LHCN-M2 (cell line): ENCODE data around the gene AFTPH. TPM values are rescaled to one million over a fixed set of nuclear protein-coding genes. Genes with fewer than 3 reads are reported as not detected.

ENCODE experiments used
- DNase-seq: peaks from one replicate; pipeline ENCODE4 v3.0.0-alpha.2; 2012; ENCODE audit warnings: low read depth
- total RNA-seq: library from RNA; depleted of rRNA; stranded (reverse); fragments of >200 nt; gene quantifications from 2 replicates; pipeline ENCODE4 v1.2.3, GENCODE V29; 2014

Gene AFTPH
- total RNA-seq, 1 experiment from 2014 or later: 16.1 TPM

DNA sequence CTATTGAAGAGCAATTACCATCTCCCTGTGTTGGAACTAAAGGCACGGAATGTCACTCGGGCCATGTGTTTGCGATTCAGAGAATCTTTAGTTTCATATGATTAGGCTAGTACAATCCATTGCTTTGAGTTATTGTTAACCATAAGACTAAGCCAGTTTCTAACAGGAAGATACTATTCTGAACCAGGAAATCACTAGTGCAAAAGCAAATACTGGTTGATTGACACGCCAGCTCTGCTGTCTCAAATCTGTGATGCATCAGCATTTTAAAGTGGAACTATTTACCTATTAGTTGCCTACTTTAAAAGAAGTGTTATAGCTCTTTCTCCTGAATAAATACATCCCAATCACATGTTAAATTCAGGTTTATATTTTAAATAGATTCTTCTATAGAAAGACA lies 61.9 kb downstream of the AFTPH start:
- DNase-seq: no peak

DNA sequence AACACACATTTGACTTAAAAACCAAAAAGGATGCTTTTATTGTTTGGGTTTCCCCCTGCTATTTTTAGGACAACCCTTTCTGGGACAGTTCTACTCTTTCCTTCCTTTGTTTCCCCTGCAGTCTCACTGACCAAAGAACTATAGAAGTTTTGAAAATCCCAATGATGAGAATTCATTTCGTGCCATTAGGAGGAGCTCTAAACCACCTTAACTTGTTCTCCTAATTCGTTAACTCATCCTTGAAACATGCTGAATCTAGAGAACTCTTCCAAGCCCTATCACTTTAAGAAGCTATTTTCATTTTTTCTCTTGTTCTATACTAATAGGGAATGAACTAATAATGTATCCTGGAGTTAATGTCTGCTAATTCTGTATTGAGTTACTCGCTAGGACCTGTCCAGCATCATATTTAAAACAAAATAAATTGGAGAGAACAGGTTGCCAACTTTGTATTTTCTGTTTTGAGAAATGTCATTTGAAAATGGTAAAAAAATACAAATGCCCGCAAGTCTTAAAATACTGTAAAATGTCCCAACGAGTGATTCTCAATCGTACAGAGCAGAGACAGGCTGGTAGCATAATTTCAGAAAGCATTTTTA lies 62.9 kb downstream of the AFTPH start:
- peak; percentile 51 for DNase-seq

DNA sequence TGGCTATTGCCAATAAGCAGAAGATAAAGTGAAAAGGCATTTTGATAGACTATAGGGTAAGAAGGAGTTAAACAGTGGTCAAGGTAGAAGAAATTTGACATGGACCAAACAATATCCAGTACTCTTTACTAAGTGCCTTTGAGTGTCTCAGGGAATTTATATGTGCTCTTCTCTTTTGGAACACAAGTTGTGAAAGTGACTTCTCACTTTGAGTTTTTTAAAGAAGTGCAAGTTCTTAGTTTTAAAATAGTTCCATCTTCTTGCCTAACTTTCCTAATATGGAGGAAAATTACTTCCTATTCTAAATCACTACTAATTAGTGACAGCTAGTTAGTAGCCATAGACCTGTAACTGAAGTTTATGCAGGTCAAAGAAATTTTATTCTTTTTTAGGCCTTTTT lies 63.4 kb downstream of the AFTPH start:
- DNase-seq: no peak

DNA sequence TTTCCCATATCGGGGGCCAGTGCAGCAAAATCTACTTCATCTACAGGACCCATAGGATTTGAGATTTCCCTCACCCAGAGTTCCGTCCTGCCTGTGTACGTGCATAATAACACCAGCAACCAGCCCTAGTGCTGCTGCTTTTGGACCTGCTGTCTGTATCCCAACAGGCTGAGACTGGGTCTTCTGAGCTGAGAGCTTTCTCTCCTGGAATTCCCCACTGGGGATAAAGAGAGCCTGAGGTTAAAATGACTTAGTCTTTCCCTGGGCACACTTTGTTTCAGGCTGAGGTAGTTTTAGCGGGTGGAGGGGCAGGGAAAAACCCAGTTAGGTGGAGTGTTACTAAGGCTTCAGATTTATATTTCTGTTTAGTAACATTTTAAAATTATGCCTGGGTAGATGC lies 67.1 kb downstream of the AFTPH start:
- DNase-seq: no peak

DNA sequence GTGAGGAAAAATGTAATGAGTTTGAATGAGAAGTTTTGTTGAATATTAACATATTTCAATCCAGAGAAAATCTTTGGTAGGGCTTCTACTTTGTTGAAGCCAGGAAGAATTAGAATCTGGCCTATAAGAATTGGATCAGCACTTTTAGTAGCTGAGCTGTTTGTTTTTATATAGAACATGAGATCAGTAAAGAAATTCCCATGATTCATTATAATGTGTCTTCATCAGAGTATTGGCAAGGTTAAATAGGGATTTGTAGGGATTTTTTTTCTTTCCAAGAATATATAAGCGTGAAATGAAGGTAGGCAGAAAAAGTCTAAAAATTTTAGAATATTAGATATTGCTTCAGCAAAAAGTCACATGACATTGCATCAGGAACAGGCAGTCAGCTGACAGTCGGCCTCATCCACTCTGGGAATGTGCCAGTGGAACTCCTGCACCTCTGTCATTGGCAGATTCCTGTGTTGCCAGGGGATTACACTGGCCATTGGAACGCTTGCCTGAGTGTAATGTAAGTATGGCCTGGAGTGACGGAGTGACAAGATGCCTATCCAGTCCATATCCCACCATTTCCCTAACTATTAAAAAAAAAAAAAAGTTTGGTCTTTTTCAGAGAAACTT lies 69.0 kb downstream of the AFTPH start:
- DNase-seq: no peak

DNA sequence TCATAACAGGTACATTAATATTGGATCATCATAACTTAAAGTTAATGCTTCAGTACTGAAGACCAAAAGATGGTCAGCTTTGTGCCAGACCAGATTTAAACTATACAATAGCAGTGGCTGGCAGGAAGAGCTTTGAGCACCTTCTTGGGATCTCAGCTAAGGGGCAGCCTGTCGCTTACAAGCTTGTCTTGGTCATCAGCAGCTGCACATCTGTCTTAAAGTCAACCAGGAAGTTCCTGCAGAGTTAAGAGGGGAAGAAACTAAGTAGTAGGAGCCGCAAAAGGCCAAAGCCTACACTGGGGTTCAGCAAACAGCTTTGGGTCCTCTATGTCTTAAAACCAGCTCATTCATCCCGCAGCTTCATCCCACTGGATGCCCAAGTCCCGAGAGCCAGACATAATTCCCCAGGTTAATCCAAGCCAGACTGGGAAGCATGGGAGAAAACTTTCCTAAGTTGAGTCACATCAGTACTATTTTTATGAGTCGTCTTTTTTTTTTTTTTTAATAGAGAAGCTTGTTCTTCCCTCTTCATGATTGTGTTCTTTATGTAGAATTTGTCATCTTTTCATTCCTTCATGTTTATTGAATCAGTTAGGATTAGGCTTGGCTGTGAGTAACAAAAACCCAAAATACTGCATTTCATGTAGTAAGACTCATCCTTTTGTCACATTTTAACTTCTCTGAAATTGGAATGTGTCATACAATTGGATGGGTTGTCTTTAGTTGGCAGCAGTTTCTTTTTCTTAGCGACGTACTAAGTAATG lies 70.3 kb downstream of the AFTPH start:
- peak; percentile 66 for DNase-seq

DNA sequence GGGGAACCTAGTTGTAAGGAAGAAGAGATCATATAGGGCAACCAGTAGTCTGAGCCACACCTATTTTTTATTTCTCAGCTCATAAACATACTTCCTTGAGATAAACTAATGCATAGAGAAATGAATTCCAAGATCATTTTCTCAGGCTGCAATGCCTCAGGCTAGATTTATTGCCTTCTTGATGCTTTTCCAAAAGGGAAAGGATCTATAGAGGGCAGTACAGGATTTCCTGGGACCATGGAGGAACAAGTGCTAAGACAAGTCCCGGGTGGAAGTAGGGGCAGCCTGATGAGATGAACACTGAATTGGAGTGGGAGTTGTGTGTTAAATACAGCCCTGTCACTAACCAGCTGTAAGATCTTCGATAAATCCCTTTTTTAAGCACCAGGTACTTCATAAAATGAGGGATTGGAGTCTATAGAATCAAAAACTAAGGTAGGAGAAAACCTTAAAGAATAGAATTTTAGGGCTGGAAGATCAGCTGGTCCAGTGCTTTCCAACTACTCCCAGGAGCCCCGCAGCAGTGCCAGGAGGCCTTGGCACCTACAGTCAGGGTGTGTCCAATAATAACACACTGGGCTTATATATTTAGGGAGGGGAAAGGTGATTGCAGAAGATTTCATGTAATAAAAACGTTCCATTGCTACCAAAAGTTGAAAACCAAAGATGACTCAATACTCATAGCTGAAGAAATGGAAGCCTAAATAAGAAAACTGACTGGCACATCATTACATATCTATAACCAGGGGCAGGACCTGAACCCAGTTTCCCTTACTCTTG lies 71.5 kb downstream of the AFTPH start:
- peak; percentile 21 for DNase-seq

DNA sequence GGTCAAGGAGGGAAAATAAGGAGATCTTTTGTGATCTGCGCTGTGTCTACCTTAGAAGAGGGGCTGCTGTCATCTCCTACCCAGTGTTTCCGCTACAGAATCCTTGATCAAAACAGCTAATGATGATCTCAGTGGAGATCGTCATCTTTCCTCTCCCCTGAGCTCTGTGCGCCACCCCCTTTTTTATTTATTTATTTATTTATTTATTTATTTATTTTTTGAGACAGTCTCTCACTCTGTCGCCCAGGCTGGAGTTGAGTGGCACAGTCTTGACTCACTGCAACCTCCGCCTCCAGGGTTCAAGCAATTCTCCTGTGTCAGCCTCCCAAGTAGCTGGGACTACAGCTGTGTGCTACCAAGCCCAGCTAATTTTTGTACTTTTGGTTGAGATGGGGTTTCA lies 74.1 kb downstream of the AFTPH start:
- DNase-seq: no peak

DNA sequence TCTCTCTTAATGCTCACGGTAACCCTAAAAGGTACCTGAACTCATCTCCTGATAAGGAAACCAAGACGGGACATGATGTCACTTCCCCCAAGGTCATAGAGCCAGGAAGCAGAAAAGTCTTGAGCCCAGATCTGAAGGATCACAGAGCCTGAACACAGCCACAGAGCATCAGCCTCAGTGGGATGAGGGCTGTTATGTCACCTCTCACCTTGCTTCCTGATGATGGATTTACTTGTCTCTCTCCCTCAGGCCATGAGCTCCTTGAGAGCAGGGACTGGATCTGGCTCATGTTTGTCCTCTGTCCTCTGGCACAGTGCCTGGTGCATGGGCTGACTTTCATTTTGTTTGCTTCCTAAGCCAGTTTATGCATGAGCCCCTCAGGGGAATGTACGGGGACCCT lies 75.3 kb downstream of the AFTPH start:
- DNase-seq: no peak

DNA sequence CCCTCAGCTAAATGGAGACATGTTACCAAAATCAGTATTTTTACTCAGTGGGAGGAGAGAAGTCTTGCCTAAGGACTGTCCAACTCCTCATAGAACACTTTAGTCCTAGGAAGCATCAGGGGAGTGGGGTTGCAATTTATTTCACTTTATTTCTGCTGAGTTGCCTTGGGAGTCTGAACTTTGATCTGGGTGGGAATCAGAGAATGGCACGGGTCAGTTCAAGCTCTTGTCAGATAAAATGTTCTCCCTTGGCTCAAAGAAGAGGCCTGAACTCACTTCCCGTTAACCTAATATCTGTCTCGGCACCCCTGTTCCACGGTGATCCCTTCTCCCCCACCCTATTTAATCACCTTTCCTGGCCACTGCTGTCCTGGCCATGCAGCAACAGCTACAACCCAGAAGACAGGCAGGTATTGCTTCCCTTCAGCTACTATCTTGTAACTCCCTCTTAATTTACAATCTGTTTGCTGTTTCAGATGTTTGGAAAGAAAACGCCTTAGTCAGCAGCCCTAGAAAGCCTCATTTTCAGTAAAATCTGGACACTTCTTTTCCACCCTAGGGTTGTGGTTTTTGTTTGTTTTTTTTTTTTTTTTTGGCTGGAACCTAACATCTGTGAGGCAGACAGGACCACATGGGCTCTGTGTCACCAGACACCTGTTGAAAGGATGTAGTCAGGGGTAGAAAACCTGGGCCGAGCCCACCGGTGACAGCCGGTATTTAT lies 77.1 kb downstream of the AFTPH start:
- no peak for DNase-seq

DNA sequence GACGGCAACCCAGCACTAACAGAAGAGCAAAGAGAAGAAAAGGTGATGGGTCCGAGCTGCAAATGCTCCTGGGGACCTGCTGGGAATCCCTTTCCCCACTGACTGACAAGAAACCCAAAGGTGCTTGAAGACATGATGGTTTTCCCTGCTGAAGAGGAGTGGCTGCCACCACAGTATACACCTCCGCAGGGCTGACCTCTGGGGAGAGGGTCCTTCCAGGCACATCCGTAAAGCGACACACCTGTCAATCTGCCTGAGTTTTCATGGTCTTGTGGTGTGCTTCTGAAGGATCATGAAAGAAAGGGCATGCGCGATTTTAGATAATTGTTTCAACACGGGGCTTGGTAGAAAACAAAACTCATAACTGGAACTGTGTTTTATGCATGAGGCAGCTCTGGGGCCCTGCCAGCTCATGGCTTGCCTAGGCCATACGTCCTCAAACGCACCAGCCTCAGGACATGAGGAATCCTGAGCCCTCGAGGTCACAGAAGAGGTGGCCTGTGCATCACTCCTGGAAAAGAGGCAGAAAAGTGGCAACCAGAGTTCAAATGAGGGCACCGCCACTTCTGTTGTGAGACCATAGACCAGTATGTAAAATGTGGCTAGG lies 77.8 kb downstream of the AFTPH start:
- no peak for DNase-seq

DNA sequence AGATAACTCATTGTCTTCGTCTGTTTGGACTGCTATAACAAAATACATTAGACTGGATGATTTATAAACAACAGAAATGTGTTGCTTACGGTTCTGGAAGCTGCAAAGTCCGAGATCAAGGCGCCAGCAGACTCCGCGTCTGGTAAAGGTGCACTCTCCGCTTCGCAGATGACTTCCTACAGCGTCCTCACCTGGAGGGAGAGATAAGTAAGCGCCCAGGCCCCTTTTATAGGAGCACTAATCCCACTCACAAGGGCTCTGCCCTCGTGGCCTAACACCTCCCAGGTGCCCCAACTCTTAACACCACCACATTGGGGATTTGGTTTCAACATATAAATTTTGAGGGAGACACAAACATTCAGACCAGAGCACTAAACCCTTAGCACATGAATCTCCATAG lies 78.3 kb downstream of the AFTPH start:
- DNase-seq: no peak

DNA sequence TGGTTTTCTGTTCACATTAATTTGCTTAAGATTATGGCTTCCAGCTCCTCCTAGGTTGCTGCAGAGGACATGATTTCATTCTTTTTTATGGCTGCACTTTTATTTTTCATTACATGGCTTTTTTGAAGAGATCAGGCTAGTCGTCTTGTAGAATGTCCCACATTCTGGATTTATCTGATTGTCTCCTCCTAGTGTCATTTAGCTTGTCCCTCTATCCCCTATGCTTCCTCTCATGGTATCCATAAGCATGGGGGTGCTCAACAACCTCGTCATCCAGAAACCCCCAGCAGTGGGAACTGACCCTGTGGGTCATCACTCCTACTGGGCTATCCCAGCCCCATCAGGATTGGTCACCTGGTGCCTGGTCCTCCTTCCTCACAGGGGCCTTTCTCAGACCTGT lies 80.0 kb downstream of the AFTPH start:
- DNase-seq: no peak

DNA sequence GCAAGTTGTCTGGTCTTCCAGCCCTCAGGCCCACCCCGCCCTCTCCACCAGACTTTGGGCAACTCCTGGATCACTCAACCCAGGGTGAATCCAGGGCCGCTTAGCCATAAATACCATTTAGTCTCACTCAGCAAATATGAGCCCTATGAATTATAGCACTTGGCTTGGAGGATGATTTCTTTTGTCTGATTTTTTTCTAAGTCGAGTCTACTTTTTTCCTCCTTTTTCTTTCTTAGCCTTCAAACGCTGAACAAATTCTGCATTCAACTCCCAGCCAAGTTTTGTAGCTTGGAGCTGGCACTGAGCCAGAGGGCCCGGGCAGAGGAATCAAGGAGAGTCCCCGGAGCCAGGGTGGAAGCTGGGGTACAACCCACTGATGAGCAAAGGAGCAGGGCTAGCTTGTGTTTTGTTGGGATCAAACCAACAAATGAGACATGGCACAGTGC lies 80.9 kb downstream of the AFTPH start:
- DNase-seq: no peak

DNA sequence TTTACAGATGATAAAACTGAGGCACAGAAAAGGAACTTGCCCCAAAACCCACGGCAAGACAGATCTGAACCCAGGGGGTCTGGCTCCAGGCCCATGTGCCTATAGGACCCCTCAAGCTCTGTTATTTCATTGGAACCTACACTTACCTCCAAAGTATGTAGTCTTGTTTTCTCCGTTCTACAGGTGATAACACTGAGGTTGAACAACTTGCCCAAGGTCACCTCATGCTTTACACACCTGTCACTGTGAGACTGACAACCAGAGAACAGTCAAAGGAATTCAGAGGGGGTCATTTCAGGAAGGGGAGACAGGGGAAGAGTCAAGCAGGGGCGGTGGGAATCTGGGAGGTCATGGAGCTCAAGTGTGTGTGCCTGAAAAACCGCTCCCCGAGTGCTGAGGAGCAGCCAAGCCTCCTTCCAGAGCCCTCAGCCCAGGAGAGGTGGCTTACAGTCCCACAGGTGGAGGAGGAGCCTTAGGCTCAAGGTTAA lies 81.9 kb downstream of the AFTPH start:
- DNase-seq: no peak

DNA sequence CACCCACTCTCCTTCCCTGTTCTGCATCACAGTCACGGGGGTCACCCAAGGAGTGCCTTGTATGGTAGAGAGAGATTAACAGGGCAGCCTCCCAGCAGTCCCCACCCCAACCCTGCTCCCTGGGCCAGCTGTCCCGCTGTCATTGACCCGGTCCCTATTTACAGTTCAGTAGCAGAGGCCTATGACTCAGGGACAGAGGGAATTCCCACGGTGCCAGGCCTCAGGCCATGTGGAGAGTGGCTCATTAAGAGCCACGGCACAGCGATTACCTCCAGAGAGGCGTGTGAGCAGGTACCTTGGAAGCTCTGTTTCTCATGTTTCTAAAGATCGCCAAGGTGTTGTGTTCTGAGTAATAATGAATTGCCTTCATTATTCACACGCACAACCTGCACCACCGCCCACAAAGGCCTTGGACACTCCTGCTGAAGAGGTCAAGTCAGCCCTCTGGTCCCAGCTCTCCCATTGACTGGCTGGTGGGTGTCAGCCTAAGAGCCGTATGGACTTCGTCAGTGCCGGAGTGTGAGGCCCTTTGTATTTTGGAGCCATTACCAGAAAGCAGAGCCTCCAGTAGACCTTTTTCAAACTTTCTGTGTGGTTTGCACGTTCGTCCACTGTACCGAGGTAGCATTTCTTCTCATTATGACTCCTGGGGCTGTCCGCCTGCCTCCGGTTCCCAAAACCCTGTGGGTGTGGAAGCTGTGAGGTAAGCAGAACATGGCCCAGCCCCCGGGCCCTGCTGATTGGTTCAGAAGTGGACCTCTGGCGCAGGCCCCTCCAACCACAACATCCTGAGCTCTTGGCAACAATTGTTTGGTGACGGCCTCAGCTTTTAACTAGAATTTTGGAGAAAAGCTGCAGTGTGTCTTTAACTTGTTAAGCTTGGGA lies 82.6 kb downstream of the AFTPH start:
- no peak for DNase-seq

DNA sequence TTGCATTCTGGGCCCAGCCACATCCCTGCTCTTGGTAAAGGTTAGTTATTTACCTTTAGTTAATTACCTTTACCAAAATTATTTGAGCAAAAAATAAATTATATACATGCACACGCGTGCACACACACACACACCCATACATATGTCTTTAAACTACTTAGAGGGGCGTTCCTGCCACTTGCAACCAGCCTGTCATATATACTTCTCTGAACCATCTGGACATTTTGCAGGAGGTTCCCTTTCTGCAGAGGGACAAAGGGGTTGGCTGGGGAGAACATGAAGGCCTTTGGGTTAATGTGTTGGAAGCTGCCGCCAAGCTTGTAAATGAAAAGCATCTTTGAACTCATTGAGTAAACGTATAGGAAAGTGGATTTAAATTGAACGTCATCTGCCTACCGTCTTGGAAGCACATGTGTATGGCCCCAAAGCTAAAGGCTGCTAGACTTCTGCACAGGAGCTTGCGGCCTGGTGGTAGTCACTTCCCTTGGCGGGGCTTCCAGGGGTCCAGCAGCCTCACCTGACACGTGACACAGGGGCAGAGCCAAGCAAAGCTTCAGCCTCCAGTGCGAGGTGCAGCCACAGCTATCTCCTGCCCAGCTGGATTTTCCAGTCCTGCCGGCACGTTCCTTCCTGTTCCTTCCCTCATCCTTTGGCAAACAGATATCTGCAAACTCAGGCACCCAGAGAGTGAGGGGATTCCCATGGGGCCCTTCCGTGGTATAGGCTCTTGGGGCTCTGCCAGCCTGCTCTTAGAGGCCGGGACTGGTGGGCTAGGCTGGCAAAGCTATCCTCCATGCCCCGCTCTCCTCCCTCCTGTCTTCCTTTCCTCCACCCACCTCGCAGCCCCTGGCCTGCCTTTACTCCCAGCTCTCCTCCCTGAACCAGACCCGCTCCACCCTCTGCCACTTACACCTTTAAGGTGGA lies 83.5 kb downstream of the AFTPH start:
- no peak for DNase-seq

DNA sequence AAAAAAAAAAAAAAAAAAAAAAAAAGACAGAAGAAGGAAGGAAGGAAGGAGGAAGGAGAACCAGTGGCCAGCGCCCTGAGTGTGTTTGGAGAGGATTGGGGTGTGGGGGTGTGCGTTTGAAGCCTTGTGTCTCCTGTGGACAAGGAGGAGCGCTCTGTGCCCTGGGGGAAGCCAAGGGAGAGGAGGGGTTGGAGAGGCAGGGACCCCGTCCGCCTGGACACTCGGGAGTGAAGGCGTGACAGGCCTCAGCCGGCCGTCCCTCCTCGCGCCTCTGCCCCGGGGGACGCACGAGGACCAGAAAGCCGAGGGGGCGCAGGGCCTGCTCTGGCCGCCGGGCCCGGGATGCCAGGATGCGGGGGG lies 84.7 kb downstream of the AFTPH start:
- DNase-seq: no peak
